A549 (cell line): Measurements from ENCODE around the gene TSTD1. TPM values are rescaled to one million over a fixed set of nuclear protein-coding genes. Genes with fewer than 3 reads are reported as not detected.
"Not testable (repeated sequence)": the region's sequence is repeated elsewhere in the genome, so short reads cannot be mapped to it uniquely, and the experiment has no call there.

ENCODE experiments used
- ATAC-seq, 2 experiments: fragments of 200-7000 bp in 1 of 2; fragments of >200 bp in 1 of 2; cut with Nextera tagmentation in 1 of 2; cut with Tn5 transposase in 1 of 2; 3 replicates each; pipeline versions ENCODE4 v1.8.0 to v1.9.1; 2018 to 2020; ENCODE audit warnings: mild to moderate bottlenecking in 1 of 2, moderate library complexity in 1 of 2
- CTCF ChIA-PET: fragments of 300-600 bp; sonication (Branson Sonifier 250); formaldehyde crosslinking; extraction: SDS; loops from one replicate; lab custom pipeline; 2021; ENCODE audit warnings: antibody characterized with exemption, inconsistent platforms; lab: Yijun Ruan, JAX
- POLR2A ChIA-PET: fragments of 350-600 bp; formaldehyde crosslinking; extraction: SDS; loops from one replicate; lab custom pipeline; 2021; ENCODE audit warnings: antibody characterized with exemption, inconsistent platforms; lab: Yijun Ruan, JAX
- DNase-seq, 2 experiments: peaks; one replicate each; pipeline versions ENCODE4 v3.0.0 to v3.0.0-alpha.2; 2011 to 2016; ENCODE audit warnings: low read depth in 1 of 2, low spot score in 1 of 2
- FAIRE-seq: peaks from 2 replicates; lab custom pipeline; 2011; peaks lifted over from hg19 to GRCh38; lab: Jason Lieb, UNC
- H3K27ac ChIP-seq, 2 experiments: fragments of >200 bp; sonication (Bioruptor Twin); formaldehyde crosslinking; 3 replicates each; pipeline ENCODE4 v1.5.1; 2016 to 2017
- H3K4me1 ChIP-seq: fragments of >200 bp; sonication (Bioruptor Twin); formaldehyde crosslinking; 3 replicates; pipeline ENCODE4 v1.6.1; 2016
- H3K4me2 ChIP-seq: fragments of >200 bp; sonication (Bioruptor Twin); formaldehyde crosslinking; 3 replicates; pipeline ENCODE4 v1.6.1; 2016
- H3K4me3 ChIP-seq: fragments of >200 bp; sonication (Bioruptor Twin); formaldehyde crosslinking; 3 replicates; pipeline ENCODE4 v1.5.1; 2016
- H3K9me3 ChIP-seq: fragments of >200 bp; sonication (Bioruptor Twin); formaldehyde crosslinking; 3 replicates; pipeline ENCODE4 v1.6.1; 2016
- BHLHE40 ChIP-seq: IDR thresholded peaks from 2 replicates; pipeline ENCODE4 v1.6.1; 2012; ENCODE audit warnings: low read depth, low read length, inconsistent platforms
- CEBPB ChIP-seq, 2 experiments: fragments of >200 bp in 1 of 2; sonication (Bioruptor Twin) in 1 of 2; formaldehyde crosslinking in 1 of 2; IDR thresholded peaks; 2 replicates each; pipeline ENCODE4 v1.6.1; 2012 to 2016
- CHD2 ChIP-seq: fragments of 150-350 bp; IDR thresholded peaks from 2 replicates; pipeline ENCODE4 v1.6.1; 2014; ENCODE audit warnings: low read length; ENCODE audit not compliant: partially characterized antibody
- EHF ChIP-seq: fragments of 250-450 bp; sonication (Bioruptor Pico); IDR thresholded peaks from 2 replicates; pipeline ENCODE4 v1.5.0; 2020; ENCODE audit warnings: mild to moderate bottlenecking
- FOSB ChIP-seq: fragments of 250-450 bp; sonication (Bioruptor Pico); IDR thresholded peaks from 2 replicates; pipeline ENCODE4 v1.5.0; 2020; ENCODE audit warnings: mild to moderate bottlenecking, moderate library complexity
- FOSL2 ChIP-seq, 2 experiments: fragments of 450-650 bp in 1 of 2; fragments of >200 bp in 1 of 2; sonication (Bioruptor Twin) in 1 of 2; formaldehyde crosslinking; IDR thresholded peaks; 2 replicates each; pipeline versions ENCODE4 v1.5.0 to v1.6.1; 2016 to 2020; ENCODE audit warnings: mild to moderate bottlenecking in 1 of 2, moderate library complexity in 1 of 2
- FOXS1 ChIP-seq: fragments of 250-450 bp; sonication (Bioruptor Pico); IDR thresholded peaks from 2 replicates; pipeline ENCODE4 v1.5.0; 2020; ENCODE audit warnings: mild to moderate bottlenecking, moderate library complexity
- GATA3 ChIP-seq: IDR thresholded peaks from 2 replicates; pipeline ENCODE4 v1.6.1; 2012; ENCODE audit warnings: borderline replicate concordance
- HDAC2 ChIP-seq: fragments of 200-600 bp; sonication (generic); IDR thresholded peaks from 2 replicates; pipeline ENCODE4 v1.6.1; 2016
- HEYL ChIP-seq: fragments of 250-450 bp; sonication (Bioruptor Pico); IDR thresholded peaks from 2 replicates; pipeline ENCODE4 v1.8.0; 2021; ENCODE audit warnings: mild to moderate bottlenecking, moderate library complexity
- HOXA7 ChIP-seq: fragments of 250-450 bp; sonication (Bioruptor Pico); IDR thresholded peaks from 2 replicates; pipeline ENCODE4 v1.5.0; 2020; ENCODE audit warnings: mild to moderate bottlenecking, moderate library complexity
- HOXB13 ChIP-seq: fragments of 250-450 bp; sonication (Bioruptor Pico); IDR thresholded peaks from 2 replicates; pipeline ENCODE4 v1.5.0; 2020; ENCODE audit warnings: low read depth, mild to moderate bottlenecking, moderate library complexity
- HOXB5 ChIP-seq: fragments of 250-450 bp; sonication (Bioruptor Pico); IDR thresholded peaks from 2 replicates; pipeline ENCODE4 v1.5.0; 2020; ENCODE audit warnings: mild to moderate bottlenecking, moderate library complexity
- KDM5A ChIP-seq: fragments of 200-600 bp; sonication (generic); IDR thresholded peaks from 2 replicates; pipeline ENCODE4 v1.6.1; 2016; ENCODE audit warnings: antibody characterized with exemption, mild to moderate bottlenecking
- MAFK ChIP-seq: fragments of 450-650 bp; IDR thresholded peaks from 2 replicates; pipeline ENCODE4 v1.6.1; 2014; ENCODE audit not compliant: partially characterized antibody
- MAZ ChIP-seq: fragments of 150-350 bp; IDR thresholded peaks from 2 replicates; pipeline ENCODE4 v1.6.1; 2014; ENCODE audit warnings: antibody characterized with exemption, low read depth, low read length, borderline replicate concordance
- NFE2L2 ChIP-seq: fragments of 150-350 bp; conservative IDR thresholded peaks from 2 replicates; pipeline ENCODE4 v1.6.1; 2014; ENCODE audit warnings: low read length
- NR3C1 ChIP-seq: fragments of >200 bp; sonication (Bioruptor Twin); formaldehyde crosslinking; IDR thresholded peaks from 3 replicates; pipeline ENCODE4 v1.6.1; 2017
- PHF8 ChIP-seq: fragments of 200-600 bp; sonication (generic); IDR thresholded peaks from 2 replicates; pipeline ENCODE4 v1.6.1; 2016; ENCODE audit warnings: low read depth, mild to moderate bottlenecking, antibody characterized with exemption, moderate library complexity, borderline replicate concordance
- POLR2A ChIP-seq: IDR thresholded peaks from 2 replicates; pipeline ENCODE4 v1.6.1; 2012; ENCODE audit warnings: mild to moderate bottlenecking, low read length
- RAD21 ChIP-seq, 2 experiments: fragments of >200 bp in 1 of 2; sonication (Bioruptor Twin) in 1 of 2; formaldehyde crosslinking in 1 of 2; IDR thresholded peaks in 1 of 2; conservative IDR thresholded peaks in 1 of 2; 2 replicates in 1 of 2; 3 replicates in 1 of 2; pipeline ENCODE4 v1.6.1; 2012 to 2018; ENCODE audit warnings: inconsistent platforms in 1 of 2
- RARB ChIP-seq: fragments of 250-450 bp; sonication (Bioruptor Pico); IDR thresholded peaks from 2 replicates; pipeline ENCODE4 v1.8.0; 2021; ENCODE audit warnings: mild to moderate bottlenecking, moderate library complexity
- RCOR1 ChIP-seq: fragments of 150-350 bp; IDR thresholded peaks from 2 replicates; pipeline ENCODE4 v1.6.1; 2014; ENCODE audit warnings: antibody characterized with exemption, low read length, low read depth
- RNF2 ChIP-seq: fragments of 200-600 bp; sonication (generic); IDR thresholded peaks from 2 replicates; pipeline ENCODE4 v1.6.1; 2016; ENCODE audit warnings: low read depth, mild to moderate bottlenecking, antibody characterized with exemption, moderate library complexity, borderline replicate concordance
- TP53 ChIP-seq: fragments of 250-450 bp; sonication (Bioruptor Pico); IDR thresholded peaks from 2 replicates; pipeline ENCODE4 v1.5.0; 2021; ENCODE audit warnings: mild to moderate bottlenecking, moderate library complexity
- ZFP36 ChIP-seq: fragments of 450-650 bp; IDR thresholded peaks from 2 replicates; pipeline ENCODE4 v1.6.1; 2014; ENCODE audit warnings: borderline replicate concordance; ENCODE audit not compliant: partially characterized antibody
- ZNF302 ChIP-seq: fragments of 250-450 bp; sonication (Bioruptor Pico); IDR thresholded peaks from 2 replicates; pipeline ENCODE4 v1.9.0; 2021; ENCODE audit warnings: inconsistent platforms, mild to moderate bottlenecking, moderate library complexity
- ZSCAN20 ChIP-seq: fragments of 250-450 bp; sonication (Bioruptor Pico); IDR thresholded peaks from 2 replicates; pipeline ENCODE4 v1.8.0; 2022; ENCODE audit warnings: mild to moderate bottlenecking, moderate library complexity
- WGBS: methylation state at CpG from one replicate; pipeline ENCODE4 v1.1.6; 2017; ENCODE audit errors: missing lambda C conversion rate; 5-methylcytosine and 5-hydroxymethylcytosine counted together
- polyA plus RNA-seq, 4 experiments: library from polyadenylated mRNA; depleted of rRNA in 3 of 4; stranded (reverse); fragments of >200 nt; fragmentation: RNase III in 1 of 4; extraction: RNeasy Plus Mini Kit Qiagen cat#74134 plus additional on column Dnase treatment in 1 of 4; gene quantifications; 2 replicates in 3 of 4; 3 replicates in 1 of 4; pipeline ENCODE4 v1.2.3, GENCODE V29; 2011 to 2017
- TF ChIP-seq, protein P1 (sequence below): IDR thresholded peaks from 2 replicates; pipeline ENCODE4 v1.6.1; 2012; ENCODE audit warnings: low read depth, borderline replicate concordance
- TF ChIP-seq, protein P2 (sequence below): fragments of >200 bp; sonication (Bioruptor Twin); formaldehyde crosslinking; IDR thresholded peaks from 3 replicates; pipeline ENCODE4 v1.6.1; 2016
- TF ChIP-seq, protein P3 (sequence below): fragments of 250-450 bp; sonication (Bioruptor Pico); IDR thresholded peaks from 2 replicates; pipeline ENCODE4 v1.5.0; 2021; ENCODE audit warnings: mild to moderate bottlenecking, moderate library complexity, borderline replicate concordance
- TF ChIP-seq, protein P4 (sequence below): fragments of >200 bp; sonication (Bioruptor Twin); formaldehyde crosslinking; IDR thresholded peaks from 2 replicates; pipeline ENCODE4 v1.6.1; 2016
- TF ChIP-seq, protein P5 (sequence below): fragments of 250-450 bp; sonication (Bioruptor Pico); IDR thresholded peaks from 2 replicates; pipeline ENCODE4 v1.5.0; 2020; ENCODE audit warnings: low read depth, mild to moderate bottlenecking, moderate library complexity

Gene TSTD1
- polyA plus RNA-seq, 2 of the 4 experiments (the other 2 are of a cell fraction): 0.17 TPM; not detected in 1

DNA sequence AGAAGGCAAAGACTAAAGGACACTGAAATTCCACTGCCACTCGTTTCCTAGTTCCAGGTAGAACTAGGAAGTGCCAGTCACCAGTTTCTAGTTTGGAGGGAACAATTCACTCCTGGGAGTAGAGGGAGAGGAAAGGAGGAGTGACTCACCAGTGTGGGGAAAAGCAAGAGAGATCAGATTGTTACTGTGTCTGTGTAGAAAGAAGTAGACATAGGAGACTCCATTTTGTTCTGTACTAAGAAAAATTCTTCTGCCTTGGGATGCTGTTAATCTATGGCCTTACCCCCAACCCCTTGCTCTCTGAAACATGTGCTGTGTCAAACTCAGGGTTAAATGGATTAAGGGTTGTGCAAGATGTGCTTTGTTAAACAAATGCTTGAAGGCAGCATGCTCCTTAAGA is 22.1 kb downstream of the TSTD1 start:
- POLR2A ChIA-PET: not testable (repeated sequence)

DNA sequence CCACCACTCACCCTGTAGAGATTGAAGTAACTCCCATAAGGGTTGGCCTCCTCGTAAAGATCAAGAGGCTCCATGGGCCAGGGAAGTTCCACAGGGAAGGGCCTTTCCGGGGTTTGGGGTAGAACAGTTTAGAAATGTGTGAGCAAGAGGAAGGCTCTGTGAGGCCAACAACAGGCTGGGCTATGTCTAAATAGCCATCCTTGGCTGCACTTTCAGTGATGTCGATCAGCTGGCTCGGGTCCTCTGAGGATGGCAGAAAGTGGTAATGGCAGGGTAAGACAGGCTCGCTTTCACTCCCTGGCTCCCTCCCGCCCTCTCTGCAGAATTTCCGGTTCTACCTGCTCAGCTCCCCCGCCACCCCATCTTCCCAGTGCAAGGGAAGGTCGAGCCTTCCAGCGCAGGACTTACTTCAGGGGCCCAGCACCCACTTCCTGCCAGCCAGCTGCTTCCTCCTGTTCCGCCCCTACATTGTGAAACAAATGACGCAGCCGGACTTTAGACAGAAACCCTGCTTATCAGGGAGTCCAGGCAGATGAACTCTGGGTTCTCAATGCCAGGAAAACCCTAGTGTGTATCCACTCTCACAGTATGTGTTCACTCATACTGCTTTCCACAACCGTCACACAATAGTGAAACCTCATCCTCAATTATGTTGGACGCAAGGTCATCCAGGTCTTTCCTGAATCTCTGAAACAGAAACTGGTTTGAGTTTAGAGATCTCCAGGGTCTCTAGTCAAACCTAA is 25.1 kb downstream of the TSTD1 start:
- ATAC-seq (peak; percentile 94 to 98), FAIRE-seq (no peak), DNase-seq (peak; percentile 91 to 92)
- H3K4me1 ChIP-seq: peaks cover 66% of the 10 kb centered on the region
- H3K4me3 ChIP-seq: peak overlapping the region; percentile 31
- H3K27ac ChIP-seq: peak overlapping the region; percentile 83 to 92
- no peaks in the 10 kb centered on the region for H3K9me3 ChIP-seq
- ChIA-PET CTCF (interaction anchor here (0.7 to 5.9 kb wide), 6 partner anchors 13 to 288 kb away, joined by 3 to 31 read pairs (median 3); partner anchors contain the start of gene KLHDC9), POLR2A (interaction anchor here (0.7 to 1.5 kb wide), 6 partner anchors 11 to 119 kb away, joined by 3 to 9 read pairs (median 4); partner anchors contain the start of genes DEDD and USF1)
- WGBS: 8% methylated on average over 15 of the region's 15 CpGs
- peak overlapping the region; percentile 84 for H3K4me2 ChIP-seq
- no peak for TF ChIP-seq RAD21 (conservative IDR thresholded peaks at IDR 0.05 in 1 of 2, IDR thresholded peaks at IDR 0.05 in 1 of 2)
- TF ChIP-seq ZFP36: no peak
- TF ChIP-seq, protein P1, sequence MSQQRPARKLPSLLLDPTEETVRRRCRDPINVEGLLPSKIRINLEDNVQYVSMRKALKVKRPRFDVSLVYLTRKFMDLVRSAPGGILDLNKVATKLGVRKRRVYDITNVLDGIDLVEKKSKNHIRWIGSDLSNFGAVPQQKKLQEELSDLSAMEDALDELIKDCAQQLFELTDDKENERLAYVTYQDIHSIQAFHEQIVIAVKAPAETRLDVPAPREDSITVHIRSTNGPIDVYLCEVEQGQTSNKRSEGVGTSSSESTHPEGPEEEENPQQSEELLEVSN: peak; percentile 50; the same call in 1 of the 2 replicates
- TF ChIP-seq ZNF302 (CRISPR knock-in tag): no peak
- TF ChIP-seq, protein P2, sequence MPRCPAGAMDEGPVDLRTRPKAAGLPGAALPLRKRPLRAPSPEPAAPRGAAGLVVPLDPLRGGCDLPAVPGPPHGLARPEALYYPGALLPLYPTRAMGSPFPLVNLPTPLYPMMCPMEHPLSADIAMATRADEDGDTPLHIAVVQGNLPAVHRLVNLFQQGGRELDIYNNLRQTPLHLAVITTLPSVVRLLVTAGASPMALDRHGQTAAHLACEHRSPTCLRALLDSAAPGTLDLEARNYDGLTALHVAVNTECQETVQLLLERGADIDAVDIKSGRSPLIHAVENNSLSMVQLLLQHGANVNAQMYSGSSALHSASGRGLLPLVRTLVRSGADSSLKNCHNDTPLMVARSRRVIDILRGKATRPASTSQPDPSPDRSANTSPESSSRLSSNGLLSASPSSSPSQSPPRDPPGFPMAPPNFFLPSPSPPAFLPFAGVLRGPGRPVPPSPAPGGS: 0 out of 3 replicates have a peak, but pooled peaks have one; percentile 23
- no peak for TF ChIP-seq EHF (CRISPR knock-in tag)
- no peak for TF ChIP-seq HDAC2
- no peak for TF ChIP-seq CHD2
- TF ChIP-seq MAFK: no peak
- TF ChIP-seq GATA3: no peak; the same call in none of the 2 replicates
- no peak for TF ChIP-seq NR3C1
- TF ChIP-seq FOSL2 (IDR thresholded peaks at IDR 0.05): no peak
- TF ChIP-seq FOSL2 (CRISPR knock-in tag; IDR thresholded peaks at IDR 0.05): peak; percentile 32; the same call in 1 of the 2 replicates
- no peak for TF ChIP-seq HOXB5 (CRISPR knock-in tag)
- TF ChIP-seq, protein P3, sequence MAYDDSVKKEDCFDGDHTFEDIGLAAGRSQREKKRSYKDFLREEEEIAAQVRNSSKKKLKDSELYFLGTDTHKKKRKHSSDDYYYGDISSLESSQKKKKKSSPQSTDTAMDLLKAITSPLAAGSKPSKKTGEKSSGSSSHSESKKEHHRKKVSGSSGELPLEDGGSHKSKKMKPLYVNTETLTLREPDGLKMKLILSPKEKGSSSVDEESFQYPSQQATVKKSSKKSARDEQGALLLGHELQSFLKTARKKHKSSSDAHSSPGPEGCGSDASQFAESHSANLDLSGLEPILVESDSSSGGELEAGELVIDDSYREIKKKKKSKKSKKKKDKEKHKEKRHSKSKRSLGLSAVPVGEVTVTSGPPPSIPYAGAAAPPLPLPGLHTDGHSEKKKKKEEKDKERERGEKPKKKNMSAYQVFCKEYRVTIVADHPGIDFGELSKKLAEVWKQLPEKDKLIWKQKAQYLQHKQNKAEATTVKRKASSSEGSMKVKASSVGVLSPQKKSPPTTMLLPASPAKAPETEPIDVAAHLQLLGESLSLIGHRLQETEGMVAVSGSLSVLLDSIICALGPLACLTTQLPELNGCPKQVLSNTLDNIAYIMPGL (CRISPR knock-in tag): no peak
- TF ChIP-seq FOXS1 (CRISPR knock-in tag): no peak
- TF ChIP-seq RARB (CRISPR knock-in tag): no peak
- TF ChIP-seq TP53: no peak
- TF ChIP-seq RCOR1: no peak
- TF ChIP-seq POLR2A: peak; percentile 48; the same call in 1 of the 2 replicates
- no peak for TF ChIP-seq MAZ
- TF ChIP-seq, protein P4, sequence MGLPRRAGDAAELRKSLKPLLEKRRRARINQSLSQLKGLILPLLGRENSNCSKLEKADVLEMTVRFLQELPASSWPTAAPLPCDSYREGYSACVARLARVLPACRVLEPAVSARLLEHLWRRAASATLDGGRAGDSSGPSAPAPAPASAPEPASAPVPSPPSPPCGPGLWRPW: peak; percentile 4; the same call in 1 of the 2 replicates
- no peak for TF ChIP-seq RNF2
- no peak for TF ChIP-seq NFE2L2
- TF ChIP-seq KDM5A: no peak
- TF ChIP-seq CEBPB (IDR thresholded peaks at IDR 0.05): peak; percentile 84 to 95
- no peak for TF ChIP-seq FOSB (CRISPR knock-in tag)
- TF ChIP-seq BHLHE40: no peak
- TF ChIP-seq PHF8: 0 out of 2 replicates have a peak, but pooled peaks have one; percentile 24

More for the DNA sequence above, 22.1 kb downstream of the TSTD1 start:
- Histone ChIP-seq H3K27ac (peak overlapping the region; percentile 36 to 79), H3K4me1 (peaks cover 71% of the 10 kb centered on the region), H3K4me2 (peak overlapping the region; percentile 37)
- H3K9me3 ChIP-seq; FAIRE-seq; H3K4me3 ChIP-seq; ATAC-seq; DNase-seq; TF ChIP-seq FOSL2 (IDR thresholded peaks at IDR 0.05): not testable (repeated sequence)
- TF ChIP-seq FOSL2 (CRISPR knock-in tag; IDR thresholded peaks at IDR 0.05) (peak; percentile 64), ZSCAN20 (CRISPR knock-in tag) (peak; percentile 73; the same call in 1 of the 2 replicates), EHF (CRISPR knock-in tag) (peak; percentile 81), HOXB13 (CRISPR knock-in tag) (peak; percentile 80), HOXB5 (CRISPR knock-in tag) (peak; percentile 86; the same call in 1 of the 2 replicates), HOXA7 (peak; percentile 83; the same call in 1 of the 2 replicates), ZNF302 (CRISPR knock-in tag) (peak; percentile 52; the same call in 1 of the 2 replicates), HEYL (CRISPR knock-in tag) (peak; percentile 92)
- TF ChIP-seq, protein P5, sequence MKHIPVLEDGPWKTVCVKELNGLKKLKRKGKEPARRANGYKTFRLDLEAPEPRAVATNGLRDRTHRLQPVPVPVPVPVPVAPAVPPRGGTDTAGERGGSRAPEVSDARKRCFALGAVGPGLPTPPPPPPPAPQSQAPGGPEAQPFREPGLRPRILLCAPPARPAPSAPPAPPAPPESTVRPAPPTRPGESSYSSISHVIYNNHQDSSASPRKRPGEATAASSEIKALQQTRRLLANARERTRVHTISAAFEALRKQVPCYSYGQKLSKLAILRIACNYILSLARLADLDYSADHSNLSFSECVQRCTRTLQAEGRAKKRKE: peak; percentile 89
- CTCF ChIA-PET: interaction anchor here (0.7 kb wide), 1 partner anchor 81 kb away, joined by 3 read pairs; no protein-coding TSS in a partner anchor
- WGBS: 27% methylated on average over 1 of the region's 1 CpG
